Right forelimb (tissue), 1 donor: ENCODE data around the gene PAPSS2.
"Not testable (repeated sequence)": the region's sequence is repeated elsewhere in the genome, so short reads cannot be mapped to it uniquely, and the experiment has no call there.

Source experiments
- DNase-seq: peaks from one replicate; pipeline ENCODE4 v3.0.0-alpha.2; 2018

The PAPSS2 gene

GRCh38 chr10:87659571-87660483, at the start of gene PAPSS2:
Gene PAPSS2, plus strand, starts transcription at chr10:87659878. Its CDS starts 104 bp downstream, at chr10:87659982.
- DNase-seq, result peak; percentile 79

GRCh38 chr10:87611341-87611740, 48.3 kb upstream of the PAPSS2 start:
- not testable (repeated sequence) for DNase-seq

- no peak for DNase-seq
Observed at GRCh38 chr10:87612115-87612514, 47.6 kb upstream of the PAPSS2 start.

GRCh38 chr10:87613751-87614150, 45.9 kb upstream of the PAPSS2 start:
- no peak for DNase-seq

- no peak for DNase-seq
Observed at GRCh38 chr10:87615856-87616255, 43.8 kb upstream of the PAPSS2 start.

- DNase-seq, result no peak
Observed at GRCh38 chr10:87617503-87617902, 42.2 kb upstream of the PAPSS2 start.

- no peak for DNase-seq
Observed at GRCh38 chr10:87618566-87619423, 40.9 kb upstream of the PAPSS2 start.

- no peak for DNase-seq
Observed at GRCh38 chr10:87619705-87620104, 40.0 kb upstream of the PAPSS2 start.

- DNase-seq, result not testable (repeated sequence)
Observed at GRCh38 chr10:87621440-87621839, 38.2 kb upstream of the PAPSS2 start.

GRCh38 chr10:87622314-87623004, 37.2 kb upstream of the PAPSS2 start:
- no peak for DNase-seq

- no peak for DNase-seq
Observed at GRCh38 chr10:87623191-87623590, 36.5 kb upstream of the PAPSS2 start.

- DNase-seq, result no peak
Observed at GRCh38 chr10:87625661-87626060, 34.0 kb upstream of the PAPSS2 start.

- no peak for DNase-seq
Observed at GRCh38 chr10:87626422-87626892, 33.2 kb upstream of the PAPSS2 start.

GRCh38 chr10:87630171-87630570, 29.5 kb upstream of the PAPSS2 start:
- no peak for DNase-seq

- no peak for DNase-seq
Observed at GRCh38 chr10:87632454-87632853, 27.2 kb upstream of the PAPSS2 start.

GRCh38 chr10:87634311-87634710, 25.4 kb upstream of the PAPSS2 start:
- no peak for DNase-seq

GRCh38 chr10:87635498-87636312, 24.0 kb upstream of the PAPSS2 start:
- no peak for DNase-seq

- DNase-seq, result no peak
Observed at GRCh38 chr10:87636313-87636915, 23.3 kb upstream of the PAPSS2 start.

- no peak for DNase-seq
Observed at GRCh38 chr10:87639493-87639892, 20.2 kb upstream of the PAPSS2 start.

GRCh38 chr10:87640043-87640442, 19.6 kb upstream of the PAPSS2 start:
- DNase-seq, result no peak

- no peak for DNase-seq
Observed at GRCh38 chr10:87642486-87642885, 17.2 kb upstream of the PAPSS2 start.

GRCh38 chr10:87642988-87643387, 16.7 kb upstream of the PAPSS2 start:
- DNase-seq, result no peak
